Gastroesophageal sphincter (tissue), 4 donors: ENCODE measurements around the gene LPO. TPM values are rescaled to one million over a fixed set of nuclear protein-coding genes. Genes with fewer than 3 reads are reported as not detected.

ENCODE experiments used
- ATAC-seq: fragments of 150-250 bp; one replicate; pipeline ENCODE4 v1.9.1; 2016; ENCODE audit warnings: mild to moderate bottlenecking, moderate library complexity
- H3K27ac ChIP-seq, 4 donors: fragments of 200-600 bp; sonication (generic) in 3 of 4; 1 replicate in 3 of 4; 2 replicates in 1 of 4; pipeline ENCODE4 v1.5.1; 2016 to 2019
- H3K27me3 ChIP-seq: fragments of 200-600 bp; sonication (generic); one replicate; pipeline ENCODE4 v1.5.1; 2019
- H3K36me3 ChIP-seq, 2 donors: fragments of 200-600 bp; sonication (generic); one replicate each; pipeline ENCODE4 v1.5.1; 2019; ENCODE audit warnings: control low read depth in 1 of 2
- H3K4me1 ChIP-seq, 3 donors: fragments of 200-600 bp; sonication (generic); 1 replicate in 2 of 3; 2 replicates in 1 of 3; pipeline ENCODE4 v1.5.1; 2016 to 2019; ENCODE audit warnings: control low read depth in 2 of 3
- H3K4me3 ChIP-seq, 2 donors: fragments of 200-600 bp; sonication (generic); one replicate each; pipeline ENCODE4 v1.5.1; 2019; ENCODE audit warnings: mild to moderate bottlenecking in 1 of 2, moderate library complexity in 1 of 2
- H3K9me3 ChIP-seq, 3 donors: fragments of 200-600 bp; sonication (generic); one replicate each; pipeline ENCODE4 v1.5.1; 2017 to 2019; ENCODE audit warnings: control low read depth in 2 of 3
- CTCF ChIP-seq, 4 experiments: fragments of 200-600 bp in 2 of 4; fragments of 450-650 bp in 2 of 4; sonication (generic) in 1 of 4; IDR thresholded peaks; one replicate each; pipeline ENCODE4 v1.5.1; 2017 to 2019; ENCODE audit warnings: antibody characterized with exemption in 4 of 4, mild to moderate bottlenecking in 2 of 4, moderate library complexity in 2 of 4
- EP300 ChIP-seq: sonication (generic); formaldehyde crosslinking; IDR thresholded peaks from one replicate; pipeline ENCODE4 v1.6.1; 2017; ENCODE audit warnings: antibody characterized with exemption, mild to moderate bottlenecking
- POLR2A ChIP-seq, 2 donors: fragments of 450-650 bp; IDR thresholded peaks; one replicate each; pipeline ENCODE4 v1.6.1; 2017; ENCODE audit warnings: antibody characterized with exemption in 2 of 2, mild to moderate bottlenecking in 2 of 2, moderate library complexity in 1 of 2
- POLR2AphosphoS5 ChIP-seq: sonication (generic); formaldehyde crosslinking; IDR thresholded peaks from one replicate; pipeline ENCODE4 v1.6.1; 2017; ENCODE audit warnings: antibody characterized with exemption
- WGBS, 2 donors: methylation state at CpG; one replicate each; pipeline ENCODE4 v1.1.5; 2018; ENCODE audit warnings: low coverage in 1 of 2; 5-methylcytosine and 5-hydroxymethylcytosine counted together
- total RNA-seq, 4 donors: library from RNA; depleted of rRNA; stranded (reverse); fragments of >200 nt; gene quantifications; one replicate each; pipeline ENCODE4 v1.1.0, GENCODE V29; 2016

LPO gene
- total RNA-seq, 4 donors from 2014 or later: 0.15 to 0.77 TPM; not detected in 2

GRCh38 chr17:58304750-58305486, 66.5 kb downstream of the LPO start:
- Histone ChIP-seq H3K36me3 (peaks cover 0 to 56% of the 10 kb centered on the region in 2 donors), H3K4me1 (no peaks in the 10 kb centered on the region), H3K27me3 (no peaks in the 10 kb centered on the region), H3K9me3 (no peaks in the 10 kb centered on the region), H3K4me3 (no peak overlapping the region), H3K27ac (no peak overlapping the region)
- ATAC-seq: no peak
- TF ChIP-seq POLR2A (IDR thresholded peaks at IDR 0.05): no peak
- TF ChIP-seq POLR2AphosphoS5: no peak
- TF ChIP-seq CTCF (IDR thresholded peaks at IDR 0.05): no peak
- no peak for TF ChIP-seq EP300
- WGBS, 2 donors: 75 to 96% methylated on average over 2 to 3 of the region's 14 CpGs

DNA sequence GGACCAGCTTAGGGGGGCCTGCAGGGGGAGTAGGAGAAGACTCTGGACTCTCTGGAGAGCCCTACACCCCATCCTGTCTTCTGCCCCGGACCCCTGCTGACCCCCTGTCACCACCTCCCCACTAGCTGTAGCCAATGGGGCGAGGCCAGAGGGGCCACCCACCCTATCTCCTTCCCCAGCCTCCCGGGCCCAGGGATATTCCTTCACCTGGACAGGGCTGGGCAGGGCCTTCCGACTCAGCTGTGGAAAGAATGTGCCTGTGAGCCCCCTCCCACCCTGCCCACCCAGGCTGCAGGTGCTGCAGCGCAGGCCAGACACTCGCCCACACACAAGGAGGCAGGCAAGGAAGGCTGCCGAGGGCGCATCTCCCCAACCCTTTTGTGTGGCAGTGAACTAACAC, 67.2 kb downstream of the LPO start:
- WGBS, 2 donors: no CpG with 5 or more reads among the region's 8 CpGs
- H3K4me1 ChIP-seq: no peaks in the 10 kb centered on the region

DNA sequence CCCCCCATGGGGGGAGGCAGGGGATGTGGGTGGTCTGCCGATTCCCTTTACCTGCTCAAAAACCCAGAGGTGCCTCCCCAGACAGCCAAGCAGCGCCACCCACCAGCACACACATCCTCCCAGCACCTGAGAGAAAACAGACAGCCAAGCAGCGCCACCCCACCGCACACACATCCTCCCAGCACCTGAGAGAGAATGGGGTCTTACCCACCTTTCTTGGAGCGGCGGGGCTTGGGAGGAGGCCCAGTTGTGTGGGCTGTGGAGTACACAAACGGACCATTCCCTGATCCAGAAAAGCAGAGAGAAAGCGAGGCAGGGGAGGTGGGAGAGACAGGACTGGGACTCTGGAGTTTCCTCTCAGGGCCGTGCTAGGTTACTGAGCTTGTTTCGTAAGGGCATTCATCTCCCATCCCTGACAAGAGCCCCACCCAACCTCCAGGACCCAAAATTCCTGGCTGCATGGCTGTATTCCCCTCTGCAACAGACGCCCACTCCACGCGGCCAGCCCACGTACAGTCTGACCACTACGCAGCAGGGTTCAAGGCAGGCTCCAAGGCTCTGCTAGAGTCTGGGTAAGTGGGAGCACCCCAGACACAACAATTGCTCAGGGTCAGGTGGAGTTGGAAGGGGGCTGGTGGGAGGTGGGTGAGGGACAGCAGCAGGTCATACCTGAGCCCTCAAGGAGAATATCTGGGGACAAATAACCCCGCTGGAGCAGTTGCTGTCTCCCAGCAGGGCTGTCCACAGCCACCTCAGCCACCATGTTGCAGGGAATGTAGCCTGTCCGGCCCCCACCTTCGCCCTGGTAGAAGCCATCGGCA, 68.0 kb downstream of the LPO start:
- no peak for ATAC-seq
- H3K27ac ChIP-seq: no peak overlapping the region
- WGBS, 2 donors: 90% methylated on average over 4 of the region's 19 CpGs; no CpG with 5 or more reads in 1 of the 2 donors
- TF ChIP-seq CTCF (IDR thresholded peaks at IDR 0.05) (no peak), EP300 (no peak), POLR2AphosphoS5 (no peak), POLR2A (IDR thresholded peaks at IDR 0.05) (no peak)
- no peaks in the 10 kb centered on the region for H3K9me3 ChIP-seq
- H3K27me3 ChIP-seq: no peaks in the 10 kb centered on the region
- no peaks in the 10 kb centered on the region for H3K4me1 ChIP-seq
- no peak overlapping the region for H3K4me3 ChIP-seq
- peaks cover 0 to 66% of the 10 kb centered on the region in 2 donors for H3K36me3 ChIP-seq

More for the DNA sequence above, 67.2 kb downstream of the LPO start:
- Histone ChIP-seq H3K4me3 (no peak overlapping the region), H3K36me3 (peaks cover 0 to 63% of the 10 kb centered on the region in 2 donors), H3K27me3 (no peaks in the 10 kb centered on the region), H3K9me3 (no peaks in the 10 kb centered on the region), H3K27ac (no peak overlapping the region)
- no peak for ATAC-seq
- TF ChIP-seq POLR2A (IDR thresholded peaks at IDR 0.05) (no peak), EP300 (no peak), CTCF (IDR thresholded peaks at IDR 0.05) (no peak), POLR2AphosphoS5 (no peak)

DNA sequence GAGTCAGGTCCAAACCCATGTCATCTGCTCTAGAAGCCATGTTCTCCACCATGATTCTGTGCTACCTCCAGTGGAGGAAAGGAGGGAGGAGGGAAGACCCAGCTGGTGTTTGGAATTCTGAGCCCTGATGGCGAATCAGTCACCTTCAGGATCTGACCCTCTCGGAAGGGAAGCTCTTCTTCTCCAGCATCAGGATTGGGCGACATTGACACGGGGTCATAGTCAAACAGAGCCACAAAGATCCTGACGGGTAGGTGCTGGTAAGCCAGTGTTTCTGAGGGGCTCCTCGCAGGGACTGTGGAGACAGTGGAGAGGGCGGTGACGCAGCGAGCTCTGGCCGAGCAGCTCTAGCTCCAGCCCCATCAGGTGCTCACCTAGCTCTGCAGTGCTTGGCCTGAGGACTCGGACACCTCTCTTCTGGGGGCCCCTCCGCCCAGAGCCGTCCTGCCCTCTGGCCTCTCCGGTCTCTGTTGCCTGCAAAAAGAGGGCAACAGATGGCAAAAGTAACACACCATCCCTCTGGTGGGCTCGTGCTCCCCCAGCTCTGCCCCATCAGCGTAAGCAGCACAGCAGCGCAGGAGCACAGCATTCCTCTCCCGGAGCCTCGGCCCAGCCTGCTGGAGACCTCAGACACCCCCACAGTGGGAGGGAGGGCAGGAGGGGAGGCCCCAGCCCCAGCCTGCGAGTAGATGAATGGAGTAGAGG, 69.2 kb downstream of the LPO start:
- Histone ChIP-seq H3K27ac (no peak overlapping the region), H3K27me3 (no peaks in the 10 kb centered on the region), H3K36me3 (peaks cover 0 to 64% of the 10 kb centered on the region in 2 donors), H3K4me1 (no peaks in the 10 kb centered on the region), H3K9me3 (no peaks in the 10 kb centered on the region), H3K4me3 (no peak overlapping the region)
- WGBS, 2 donors: 67 to 80% methylated on average over 2 to 8 of the region's 20 CpGs
- no peak for ATAC-seq
- TF ChIP-seq CTCF (IDR thresholded peaks at IDR 0.05) (no peak), POLR2A (IDR thresholded peaks at IDR 0.05) (no peak), POLR2AphosphoS5 (no peak), EP300 (no peak)
